GM06990 (cell line): Measurements from ENCODE around the gene LPIN1.
"Not testable (repeated sequence)": the region's sequence is repeated elsewhere in the genome, so short reads cannot be mapped to it uniquely, and the experiment has no call there.

ENCODE experiments used
- DNase-seq: peaks from one replicate; pipeline ENCODE4 v3.0.0-alpha.2; 2011; ENCODE audit not compliant: insufficient read length; ENCODE audit errors: extremely low read depth
- H3K27me3 ChIP-seq: replicated peaks from 2 replicates; pipeline ENCODE4 v1.6.0; 2011; ENCODE audit warnings: low read length; ENCODE audit not compliant: control insufficient read depth, insufficient read depth
- H3K36me3 ChIP-seq: 2 replicates; pipeline ENCODE4 v1.5.1; 2011; ENCODE audit warnings: low read length; ENCODE audit not compliant: control insufficient read depth, insufficient read depth
- H3K4me3 ChIP-seq: replicated peaks from 2 replicates; pipeline ENCODE4 v1.5.1; 2011; ENCODE audit warnings: low read depth, mild to moderate bottlenecking, control low read depth, low read length
- CTCF ChIP-seq: IDR thresholded peaks from 2 replicates; pipeline ENCODE4 v1.5.1; 2011; ENCODE audit warnings: low read length, control low read depth, mild to moderate bottlenecking, inconsistent platforms; ENCODE audit not compliant: insufficient read depth, poor library complexity, severe bottlenecking

LPIN1 gene

GRCh38 chr2:11819235-11819729, 72.8 kb downstream of the LPIN1 start:
- peaks cover 17% of the 10 kb centered on the region for H3K36me3 ChIP-seq
- TF ChIP-seq CTCF = no peak
- no peaks in the 10 kb centered on the region for H3K27me3 ChIP-seq
- DNase-seq = no peak
- H3K4me3 ChIP-seq = no peak overlapping the region

- H3K36me3 ChIP-seq = peaks cover 16% of the 10 kb centered on the region
- no peaks in the 10 kb centered on the region for H3K27me3 ChIP-seq
- no peak for TF ChIP-seq CTCF
- DNase-seq = no peak
- no peak overlapping the region for H3K4me3 ChIP-seq
Measured at GRCh38 chr2:11820650-11821049, 74.2 kb downstream of the LPIN1 start.

DNA sequence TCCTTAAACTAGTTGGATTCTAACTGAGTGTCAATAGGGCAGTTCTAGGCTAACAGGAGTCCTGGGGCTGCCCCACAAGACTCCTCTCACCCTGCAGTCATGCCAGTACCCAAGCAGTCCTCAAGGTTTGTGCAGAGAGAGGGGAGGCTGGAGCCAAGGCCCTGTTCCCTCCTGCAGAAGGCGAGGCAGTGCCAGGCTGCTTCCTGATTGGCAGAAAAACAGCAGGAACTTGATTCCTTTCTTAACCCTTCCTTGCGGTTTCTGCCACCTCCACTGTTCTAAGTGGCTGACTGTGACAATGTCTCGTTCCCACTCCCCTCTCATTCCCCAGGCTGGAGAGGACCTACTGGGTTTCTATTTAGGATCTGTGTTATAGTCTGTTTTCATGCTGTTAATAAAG, 75.3 kb downstream of the LPIN1 start:
- Histone ChIP-seq H3K27me3 (no peaks in the 10 kb centered on the region), H3K36me3 (peaks cover 13% of the 10 kb centered on the region), H3K4me3 (no peak overlapping the region)
- no peak for TF ChIP-seq CTCF
- no peak for DNase-seq

GRCh38 chr2:11822359-11822745, 75.9 kb downstream of the LPIN1 start:
- H3K36me3 ChIP-seq = peaks cover 13% of the 10 kb centered on the region
- not testable (repeated sequence) for H3K27me3 ChIP-seq, DNase-seq, H3K4me3 ChIP-seq

DNA sequence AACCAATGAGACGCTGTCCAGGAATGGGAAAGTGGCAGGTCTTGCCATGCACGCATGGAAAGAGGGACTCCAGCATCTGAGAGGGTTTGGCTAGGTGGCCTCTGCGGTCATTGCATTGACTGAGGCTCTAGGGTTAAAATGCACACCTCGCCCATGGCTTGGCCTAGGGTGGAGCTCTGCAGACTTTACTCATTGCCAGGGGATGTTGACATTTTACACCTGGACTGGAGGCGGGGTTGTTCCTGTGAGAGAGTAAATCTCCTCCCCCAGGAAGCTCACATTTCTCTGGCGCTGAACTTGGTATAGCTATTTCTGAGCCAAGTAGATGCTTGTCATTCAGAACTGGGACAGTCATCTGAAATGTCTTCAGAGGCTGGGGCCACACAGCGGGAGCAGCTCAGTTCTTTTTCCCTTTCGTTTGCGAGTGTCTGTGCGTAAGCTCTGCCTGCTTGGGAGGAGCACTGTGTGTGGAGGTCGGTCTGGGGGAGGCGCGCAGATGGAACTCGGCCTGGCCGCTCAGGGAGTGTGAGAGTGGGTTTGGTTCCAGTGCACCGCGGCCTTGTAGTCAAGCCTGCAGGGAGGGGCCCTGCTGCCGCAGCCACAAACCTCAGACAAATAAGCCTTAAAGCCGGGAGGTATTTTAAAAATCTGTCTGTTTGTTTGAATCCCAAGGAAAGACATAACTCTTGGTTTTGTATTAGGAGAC, 76.5 kb downstream of the LPIN1 start:
- no peak for DNase-seq
- Histone ChIP-seq H3K36me3 (peaks cover 13% of the 10 kb centered on the region), H3K27me3 (no peaks in the 10 kb centered on the region), H3K4me3 (no peak overlapping the region)
- no peak for TF ChIP-seq CTCF

DNA sequence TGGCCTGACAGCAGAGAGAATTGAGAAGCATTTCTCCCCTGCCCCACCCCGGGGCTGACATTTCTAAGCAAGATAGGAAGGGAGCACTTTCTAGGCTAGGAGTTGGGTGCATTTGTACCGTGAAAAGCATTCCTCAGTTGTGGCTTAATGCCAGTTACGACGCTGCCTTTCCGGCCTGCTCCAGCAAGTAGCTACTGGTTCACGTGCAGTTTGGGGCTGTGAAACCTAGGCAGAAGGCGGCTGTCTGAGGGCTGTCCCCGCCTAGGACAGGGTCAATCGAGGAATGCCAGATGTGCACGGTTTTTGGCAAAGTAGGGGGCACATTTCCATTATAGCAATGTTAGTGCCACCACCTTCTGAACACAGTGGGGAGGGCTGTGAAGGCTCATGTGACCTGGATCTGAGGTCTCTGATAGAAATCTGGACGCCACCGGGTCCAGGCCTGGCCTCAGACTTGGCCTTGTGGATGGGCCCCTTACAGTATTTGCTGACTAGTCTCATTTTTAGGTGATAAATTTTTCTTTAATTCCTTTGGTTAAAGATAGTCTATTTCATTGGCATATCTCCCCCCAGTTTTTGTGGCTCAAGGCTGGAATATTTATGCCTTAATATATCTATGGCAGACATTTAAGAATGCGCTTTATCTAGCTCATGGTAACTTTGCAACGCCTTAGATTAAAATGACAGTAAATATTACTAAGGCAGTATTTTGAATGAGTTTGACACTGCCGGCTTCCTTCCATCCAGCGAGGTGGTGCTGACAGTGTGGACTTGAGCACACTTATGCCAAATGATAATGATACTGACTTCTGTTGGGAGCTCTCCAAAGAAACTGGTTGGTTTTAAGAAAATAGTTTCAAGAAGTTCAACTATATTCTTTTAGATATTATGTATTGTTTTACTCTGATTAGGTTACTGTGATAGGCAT, 78.7 kb downstream of the LPIN1 start:
- no peak for DNase-seq
- Histone ChIP-seq H3K27me3 (no peaks in the 10 kb centered on the region), H3K4me3 (no peak overlapping the region), H3K36me3 (peaks cover 13% of the 10 kb centered on the region)
- no peak for TF ChIP-seq CTCF
